ENCODE results near the gene PIEZO2.
"Not testable (repeated sequence)": the region's sequence is repeated elsewhere in the genome, so short reads cannot be mapped to it uniquely, and the experiment has no call there.

PIEZO2 gene

DNA sequence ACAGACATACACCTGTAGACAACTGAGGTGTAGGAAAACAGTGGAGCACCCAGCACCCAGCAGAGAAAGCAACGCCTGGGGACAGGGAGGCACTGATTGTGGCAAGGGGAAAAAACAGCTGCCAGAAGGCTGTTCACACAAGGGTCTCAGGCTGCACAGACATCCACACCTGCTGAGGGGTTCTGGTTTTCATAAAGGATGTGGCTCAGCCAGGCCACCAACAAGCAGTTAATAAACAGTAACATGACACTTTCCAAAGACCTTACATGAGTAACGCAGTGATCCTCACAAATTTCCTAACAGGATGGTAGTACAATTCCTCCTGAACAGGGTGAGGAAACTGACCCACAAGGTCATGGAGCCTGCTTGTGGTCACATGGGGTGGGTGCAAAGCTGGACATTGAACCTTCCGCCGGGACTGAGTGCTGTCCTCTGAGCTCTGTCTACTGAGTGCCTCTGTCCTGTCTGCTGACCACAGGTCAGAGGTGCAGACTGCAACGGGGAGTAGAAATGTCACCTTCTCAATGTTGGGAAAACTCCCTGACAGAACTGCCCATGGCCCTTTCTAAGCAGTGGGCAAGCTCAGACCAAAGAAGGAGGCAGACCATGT lies 506.3 kb downstream of the PIEZO2 start:
- CTCF ChIA-PET; H3K4me1 ChIP-seq (ENCODE audit: control insufficient read depth, insufficient read depth, low read length); POLR2A ChIA-PET; H3K9me3 ChIP-seq (ENCODE audit: control insufficient read depth, insufficient read depth, low read depth, low read length); H3K36me3 ChIP-seq (ENCODE audit: control insufficient read depth in 2 of 2, insufficient read depth in 1 of 2, low read length in 2 of 2); H3K27ac ChIP-seq (ENCODE audit: extremely low read depth, low read depth, low read length); H3K4me3 ChIP-seq (ENCODE audit: low read depth, low read length): not testable (repeated sequence)

- CTCF ChIA-PET; H3K4me3 ChIP-seq (ENCODE audit: low read depth, low read length); POLR2A ChIA-PET; H3K9me3 ChIP-seq (ENCODE audit: control insufficient read depth, insufficient read depth, low read depth, low read length); H3K4me1 ChIP-seq (ENCODE audit: control insufficient read depth, insufficient read depth, low read length); H3K27ac ChIP-seq (ENCODE audit: extremely low read depth, low read depth, low read length); H3K36me3 ChIP-seq (ENCODE audit: control insufficient read depth in 2 of 2, insufficient read depth in 1 of 2, low read length in 2 of 2): not testable (repeated sequence)
Measured at GRCh38 chr18:10638539-10638885, 510.9 kb downstream of the PIEZO2 start.

DNA sequence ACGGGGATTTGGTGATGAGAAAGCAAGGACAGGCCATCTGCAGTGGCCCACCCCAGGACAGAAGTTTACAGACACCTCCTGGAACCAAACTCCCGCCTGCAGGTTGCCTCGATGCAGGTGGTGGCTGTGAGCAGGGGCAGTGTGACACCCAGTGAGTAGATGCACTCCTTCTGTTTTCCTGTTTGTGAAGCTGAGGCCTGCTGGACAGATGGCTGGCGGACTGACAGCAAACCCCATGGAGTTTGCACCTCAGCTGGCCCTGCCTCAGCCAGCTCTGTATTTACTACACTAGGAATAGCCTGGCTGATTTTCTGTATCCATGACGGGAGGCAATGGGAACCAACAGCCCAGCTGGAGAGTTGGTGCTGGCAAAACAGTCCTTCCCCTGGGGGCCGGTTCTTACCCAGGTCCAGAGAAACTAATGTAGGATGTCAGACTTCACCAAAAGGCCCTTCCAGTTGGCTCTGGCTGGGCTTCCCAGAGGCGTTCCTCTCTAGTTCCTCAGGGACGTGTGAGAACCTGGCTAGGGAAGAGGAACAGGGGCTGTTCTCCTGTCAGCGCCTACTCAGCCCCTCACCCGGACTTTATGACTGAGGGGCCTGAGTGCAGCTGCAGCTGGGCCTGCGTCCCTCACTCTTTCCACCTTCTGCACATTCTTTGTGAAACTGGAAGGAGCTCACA lies 511.4 kb downstream of the PIEZO2 start:
- POLR2A ChIA-PET; H3K4me1 ChIP-seq (ENCODE audit: control insufficient read depth, insufficient read depth, low read length); H3K9me3 ChIP-seq (ENCODE audit: control insufficient read depth, insufficient read depth, low read depth, low read length); H3K4me3 ChIP-seq (ENCODE audit: low read depth, low read length); H3K27ac ChIP-seq (ENCODE audit: extremely low read depth, low read depth, low read length); H3K36me3 ChIP-seq (ENCODE audit: control insufficient read depth in 2 of 2, insufficient read depth in 1 of 2, low read length in 2 of 2); CTCF ChIA-PET: not testable (repeated sequence)

DNA sequence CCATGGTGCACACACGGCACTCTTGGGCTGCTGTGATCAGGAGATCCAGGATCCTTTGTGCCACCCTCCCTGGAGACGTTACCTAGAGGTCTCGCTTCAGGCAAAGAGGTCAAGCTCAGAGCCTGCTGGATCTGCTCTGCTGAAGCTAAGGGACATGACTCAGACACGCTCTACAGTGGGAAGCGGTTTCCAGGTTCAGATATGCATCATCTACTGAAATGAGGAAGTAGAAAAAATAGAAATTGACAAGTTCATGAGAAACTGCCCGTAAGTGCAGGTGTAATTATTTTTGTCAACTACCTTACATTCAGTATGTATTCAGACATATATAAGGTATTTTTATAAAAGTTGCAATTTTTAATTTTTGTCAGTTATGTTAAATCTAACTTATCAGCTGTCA lies 520.3 kb downstream of the PIEZO2 start:
- H3K4me3 ChIP-seq (ENCODE audit: low read depth, low read length); H3K36me3 ChIP-seq (ENCODE audit: control insufficient read depth in 2 of 2, insufficient read depth in 1 of 2, low read length in 2 of 2); CTCF ChIA-PET; POLR2A ChIA-PET; H3K27ac ChIP-seq (ENCODE audit: extremely low read depth, low read depth, low read length); H3K4me1 ChIP-seq (ENCODE audit: control insufficient read depth, insufficient read depth, low read length); H3K9me3 ChIP-seq (ENCODE audit: control insufficient read depth, insufficient read depth, low read depth, low read length): not testable (repeated sequence)

DNA sequence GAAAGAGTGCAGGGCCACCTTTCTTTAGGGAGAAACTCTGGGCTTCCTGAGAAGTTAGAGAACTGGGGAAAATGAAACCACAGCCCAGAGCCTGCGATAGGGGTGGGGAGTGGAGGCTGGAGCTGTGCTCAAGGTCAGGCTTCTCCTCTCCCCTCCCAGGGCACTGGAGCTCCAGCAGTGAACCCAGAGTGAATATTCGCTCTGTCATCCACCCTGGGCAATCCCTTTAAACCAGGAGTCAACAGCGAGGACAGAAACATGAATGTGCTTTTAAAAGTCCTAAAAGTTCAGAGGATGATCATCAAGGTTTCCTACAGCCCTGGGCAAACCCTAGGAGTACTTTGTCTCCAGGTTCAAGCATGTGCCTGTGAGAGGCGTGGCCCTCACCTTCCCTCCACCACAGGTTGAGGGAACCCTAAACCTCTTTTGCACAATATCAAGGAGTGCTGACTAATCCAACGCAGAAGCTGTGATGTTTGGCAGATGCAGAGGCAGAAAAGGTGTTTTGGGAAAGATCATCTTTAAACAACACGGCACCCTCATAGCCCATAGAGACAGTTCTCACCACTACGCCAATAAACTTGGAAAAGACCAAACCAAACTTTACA lies 522.7 kb downstream of the PIEZO2 start:
- H3K36me3 ChIP-seq (ENCODE audit: control insufficient read depth in 2 of 2, insufficient read depth in 1 of 2, low read length in 2 of 2); H3K27ac ChIP-seq (ENCODE audit: extremely low read depth, low read depth, low read length); CTCF ChIA-PET; POLR2A ChIA-PET; H3K9me3 ChIP-seq (ENCODE audit: control insufficient read depth, insufficient read depth, low read depth, low read length); H3K4me3 ChIP-seq (ENCODE audit: low read depth, low read length); H3K4me1 ChIP-seq (ENCODE audit: control insufficient read depth, insufficient read depth, low read length): not testable (repeated sequence)

DNA sequence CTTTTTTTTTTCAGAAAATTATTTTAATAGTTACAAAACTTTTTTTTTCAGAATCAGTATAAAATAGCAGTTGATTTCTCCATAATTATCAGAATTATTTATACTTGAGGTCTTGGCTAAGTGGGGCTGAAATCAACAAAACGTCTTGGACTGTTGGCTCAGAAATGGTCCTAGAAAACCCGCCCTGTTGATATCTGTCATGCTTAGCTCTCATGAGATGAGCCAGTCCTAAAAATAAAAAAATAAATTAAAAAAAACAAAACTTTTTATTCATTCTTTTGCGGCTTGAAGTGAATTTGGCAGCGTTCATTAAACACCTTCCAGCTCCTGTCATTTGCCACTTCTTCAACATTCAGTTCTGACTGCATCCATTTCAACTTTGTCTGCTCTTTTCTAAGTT lies 525.8 kb downstream of the PIEZO2 start:
- CTCF ChIA-PET; H3K4me1 ChIP-seq (ENCODE audit: control insufficient read depth, insufficient read depth, low read length); H3K9me3 ChIP-seq (ENCODE audit: control insufficient read depth, insufficient read depth, low read depth, low read length); H3K36me3 ChIP-seq (ENCODE audit: control insufficient read depth in 2 of 2, insufficient read depth in 1 of 2, low read length in 2 of 2); POLR2A ChIA-PET; H3K27ac ChIP-seq (ENCODE audit: extremely low read depth, low read depth, low read length); H3K4me3 ChIP-seq (ENCODE audit: low read depth, low read length): not testable (repeated sequence)

DNA sequence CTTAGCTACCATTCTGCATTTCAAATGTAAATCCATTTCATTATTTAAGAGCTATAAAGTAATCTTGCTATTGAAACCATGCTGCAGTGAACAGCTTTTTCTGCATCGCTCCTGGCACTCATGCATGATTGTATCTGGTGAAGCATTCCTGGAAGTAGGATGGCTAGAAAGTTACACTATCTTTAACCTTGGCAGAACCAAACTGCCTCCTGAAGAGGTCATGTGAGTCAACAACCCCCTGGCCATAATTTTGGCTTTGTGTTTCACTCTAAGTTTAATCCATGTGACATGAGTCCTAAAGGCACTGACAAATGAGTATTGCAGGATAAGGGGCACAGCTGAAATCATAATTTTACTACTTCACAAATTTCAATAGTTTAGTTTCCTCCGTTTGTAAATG lies 526.4 kb downstream of the PIEZO2 start:
- H3K4me1 ChIP-seq (ENCODE audit: control insufficient read depth, insufficient read depth, low read length); H3K4me3 ChIP-seq (ENCODE audit: low read depth, low read length); H3K9me3 ChIP-seq (ENCODE audit: control insufficient read depth, insufficient read depth, low read depth, low read length); CTCF ChIA-PET; H3K36me3 ChIP-seq (ENCODE audit: control insufficient read depth in 2 of 2, insufficient read depth in 1 of 2, low read length in 2 of 2); H3K27ac ChIP-seq (ENCODE audit: extremely low read depth, low read depth, low read length); POLR2A ChIA-PET: not testable (repeated sequence)

DNA sequence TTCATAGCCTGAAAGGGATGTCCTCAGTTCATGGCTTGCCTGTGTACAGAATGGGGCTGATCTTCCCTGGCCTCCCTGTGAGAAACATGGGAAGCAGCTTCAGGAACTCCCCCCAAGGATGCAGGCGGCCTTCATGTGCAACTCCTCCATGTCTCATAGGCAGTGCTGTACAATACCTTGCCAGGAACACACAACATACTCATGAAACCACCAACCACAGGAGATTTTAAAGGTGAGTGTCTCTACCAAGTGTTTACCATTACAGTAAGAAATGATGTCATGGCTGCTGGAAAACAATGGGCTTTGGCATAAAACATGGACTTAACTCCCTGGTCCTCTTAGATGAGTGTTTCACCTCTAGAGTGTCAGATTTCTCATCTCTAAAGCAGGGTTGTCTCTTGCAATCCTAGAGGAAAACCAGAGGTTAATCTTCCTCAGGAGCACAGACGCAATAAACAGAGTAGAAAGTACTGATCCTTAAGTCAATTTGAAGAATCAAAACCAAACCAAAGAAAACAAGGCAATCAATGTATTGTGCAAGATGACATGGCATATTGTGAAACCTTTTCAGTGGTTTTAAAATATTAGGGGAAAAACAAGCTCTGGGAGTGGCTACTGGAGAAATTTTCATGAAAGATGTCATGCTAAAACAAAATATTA lies 528.6 kb downstream of the PIEZO2 start:
- H3K4me3 ChIP-seq (ENCODE audit: low read depth, low read length); H3K27ac ChIP-seq (ENCODE audit: extremely low read depth, low read depth, low read length); H3K4me1 ChIP-seq (ENCODE audit: control insufficient read depth, insufficient read depth, low read length); H3K9me3 ChIP-seq (ENCODE audit: control insufficient read depth, insufficient read depth, low read depth, low read length); CTCF ChIA-PET; POLR2A ChIA-PET; H3K36me3 ChIP-seq (ENCODE audit: control insufficient read depth in 2 of 2, insufficient read depth in 1 of 2, low read length in 2 of 2): not testable (repeated sequence)
